HCT116 (cell line): Measurements from ENCODE around the gene GALNT15. TPM values are rescaled to one million over a fixed set of nuclear protein-coding genes. Genes with fewer than 3 reads are reported as not detected.

ENCODE experiments used
- ATAC-seq: fragments of 200-7000 bp; cut with Tn5 transposase; 2 replicates; pipeline ENCODE4 v1.9.1; 2020; ENCODE audit warnings: mild to moderate bottlenecking, moderate library complexity
- BruUV-seq: library from RNA; stranded (reverse); fragments of 400-500 nt; replicated peaks from 2 replicates; lab custom pipeline; 2021; lab: Mats Ljungman, UMichigan
- CTCF ChIA-PET: fragments of 300-600 bp; sonication (Branson Sonifier 250); formaldehyde crosslinking; loops from one replicate; lab custom pipeline; 2021; ENCODE audit warnings: antibody characterized with exemption; lab: Charles Lee
- POLR2A ChIA-PET: fragments of 300-600, 350-600 bp; sonication (Branson Sonifier 250); formaldehyde crosslinking; loops from one replicate; lab custom pipeline; 2021; ENCODE audit warnings: antibody characterized with exemption; lab: Charles Lee
- RAD21 ChIA-PET, 2 experiments: fragments of 300-600 bp; sonication (Branson Sonifier 250); formaldehyde crosslinking; loops; one replicate each; lab custom pipeline; 2023; ENCODE audit warnings: low total read pairs in 2 of 2; ENCODE audit not compliant: uncharacterized antibody in 2 of 2, unreplicated experiment in 2 of 2, low non-redundant PET in 1 of 2; lab: Charles Lee
- DNase-seq: peaks from one replicate; pipeline ENCODE4 v3.0.0-alpha.2; 2010; ENCODE audit warnings: low read depth, low spot score
- H2AFZ ChIP-seq: fragments of 200-600 bp; shearing (Covaris generic), sonication (generic); 2 replicates; pipeline ENCODE4 v1.6.1; 2017; ENCODE audit warnings: low read depth, mixed run types, mixed read lengths, antibody characterized with exemption, low read length; ENCODE audit not compliant: poor library complexity, severe bottlenecking
- H3K27ac ChIP-seq: 2 replicates; pipeline ENCODE4 v1.5.1; 2012; ENCODE audit warnings: low read depth, low read length
- H3K27me3 ChIP-seq: fragments of 200-600 bp; sonication (generic); 2 replicates; pipeline ENCODE4 v1.6.1; 2016; ENCODE audit warnings: mixed run types, low read length, mixed read lengths; ENCODE audit not compliant: insufficient read depth
- H3K36me3 ChIP-seq, 2 experiments: fragments of 200-500 bp in 1 of 2; fragments of 200-600 bp in 1 of 2; sonication (Bioruptor generic) in 1 of 2; sonication (generic) in 1 of 2; 2 replicates each; pipeline versions ENCODE4 v1.5.1 to v1.6.1; 2014 to 2016; ENCODE audit warnings: low read length in 2 of 2, inconsistent platforms in 1 of 2, mixed read lengths in 1 of 2, mixed run types in 1 of 2; ENCODE audit not compliant: insufficient read depth in 2 of 2, control insufficient read depth in 1 of 2
- H3K4me1 ChIP-seq, 2 experiments: fragments of 200-600 bp in 1 of 2; sonication (generic) in 1 of 2; 2 replicates each; pipeline versions ENCODE4 v1.5.1 to v1.6.1; 2012 to 2017; ENCODE audit warnings: low read length in 2 of 2, inconsistent platforms in 1 of 2, mild to moderate bottlenecking in 1 of 2, mixed read lengths in 1 of 2, mixed run types in 1 of 2, moderate library complexity in 1 of 2; ENCODE audit not compliant: insufficient read depth in 2 of 2, control insufficient read depth in 1 of 2
- H3K4me2 ChIP-seq: fragments of 200-600 bp; sonication (generic); 2 replicates; pipeline ENCODE4 v1.6.1; 2017; ENCODE audit warnings: mixed run types, low read length, mixed read lengths
- H3K4me3 ChIP-seq, 2 experiments: fragments of 200-600 bp in 1 of 2; sonication (generic) in 1 of 2; replicated peaks in 1 of 2; 2 replicates each; pipeline ENCODE4 v1.5.1; 2011 to 2016; ENCODE audit warnings: low read length in 2 of 2, control low read depth in 1 of 2, low read depth in 1 of 2, mild to moderate bottlenecking in 1 of 2, mixed read lengths in 1 of 2, mixed run types in 1 of 2
- H3K79me2 ChIP-seq: fragments of 200-600 bp; sonication (generic); 2 replicates; pipeline ENCODE4 v1.6.1; 2017; ENCODE audit warnings: mild to moderate bottlenecking, mixed run types, low read length, moderate library complexity, mixed read lengths; ENCODE audit not compliant: insufficient read depth
- H3K9ac ChIP-seq: fragments of 200-600 bp; sonication (generic); 2 replicates; pipeline ENCODE4 v1.6.1; 2016; ENCODE audit warnings: low read length, mixed read lengths
- H3K9me2 ChIP-seq: fragments of 200-600 bp; sonication (generic), shearing (Covaris generic); 2 replicates; pipeline ENCODE4 v1.6.1; 2017; ENCODE audit warnings: mixed run types, mild to moderate bottlenecking, moderate library complexity; ENCODE audit not compliant: insufficient read depth
- H3K9me3 ChIP-seq, 2 experiments: fragments of 200-500 bp in 1 of 2; fragments of 200-600 bp in 1 of 2; sonication (Bioruptor generic) in 1 of 2; sonication (generic) in 1 of 2; 2 replicates each; pipeline ENCODE4 v1.6.1; 2014 to 2017; ENCODE audit warnings: low read length in 2 of 2, mixed read lengths in 2 of 2, inconsistent platforms in 1 of 2, low read depth in 1 of 2, mild to moderate bottlenecking in 1 of 2, mixed run types in 1 of 2, moderate library complexity in 1 of 2; ENCODE audit not compliant: control insufficient read depth in 1 of 2, insufficient read depth in 1 of 2
- H4K20me1 ChIP-seq: fragments of 200-600 bp; sonication (generic), shearing (Covaris generic); 2 replicates; pipeline ENCODE4 v1.6.1; 2017; ENCODE audit warnings: mixed run types, mild to moderate bottlenecking, moderate library complexity; ENCODE audit not compliant: insufficient read depth
- CBX3 ChIP-seq: IDR thresholded peaks from 2 replicates; pipeline ENCODE4 v1.6.1; 2012; ENCODE audit warnings: low read depth
- CEBPB ChIP-seq: IDR thresholded peaks from 2 replicates; pipeline ENCODE4 v1.6.1; 2012; ENCODE audit warnings: low read depth
- EGR1 ChIP-seq: IDR thresholded peaks from 2 replicates; pipeline ENCODE4 v1.6.1; 2012; ENCODE audit warnings: low read depth
- ELF1 ChIP-seq: IDR thresholded peaks from 2 replicates; pipeline ENCODE4 v1.6.1; 2012; ENCODE audit warnings: low read depth, borderline replicate concordance
- EZH2phosphoT487 ChIP-seq: fragments of 200-600 bp; IDR thresholded peaks from 2 replicates; pipeline ENCODE4 v1.6.1; 2018; ENCODE audit warnings: antibody characterized with exemption, borderline replicate concordance
- FOSL1 ChIP-seq: IDR thresholded peaks from 2 replicates; pipeline ENCODE4 v1.6.1; 2012; ENCODE audit warnings: low read depth
- JUND ChIP-seq: IDR thresholded peaks from 2 replicates; pipeline ENCODE4 v1.6.1; 2012
- RAD21 ChIP-seq: IDR thresholded peaks from 2 replicates; pipeline ENCODE4 v1.6.1; 2012; ENCODE audit warnings: low read depth, mild to moderate bottlenecking
- SIN3A ChIP-seq: IDR thresholded peaks from 2 replicates; pipeline ENCODE4 v1.6.1; 2012; ENCODE audit warnings: low read depth
- SP1 ChIP-seq: IDR thresholded peaks from 2 replicates; pipeline ENCODE4 v1.6.1; 2012; ENCODE audit warnings: low read depth
- SRF ChIP-seq: IDR thresholded peaks from 2 replicates; pipeline ENCODE4 v1.6.1; 2012; ENCODE audit warnings: low read depth
- YY1 ChIP-seq: IDR thresholded peaks from 2 replicates; pipeline ENCODE4 v1.6.1; 2011; ENCODE audit warnings: low read length, low read depth, moderate library complexity, mild to moderate bottlenecking; ENCODE audit not compliant: insufficient replicate concordance; ENCODE audit errors: extremely low read depth
- ZFX ChIP-seq: fragments of 450-650 bp; IDR thresholded peaks from 2 replicates; pipeline ENCODE4 v1.6.1; 2017
- ZNF274 ChIP-seq: fragments of 200-500 bp; sonication (Bioruptor generic); IDR thresholded peaks from 2 replicates; pipeline ENCODE4 v1.6.1; 2014; ENCODE audit warnings: mild to moderate bottlenecking, low read depth, low read length, inconsistent platforms
- intact Hi-C: fragments of 100-400 bp; cut with micrococcal nuclease; formaldehyde crosslinking; loops from 2 replicates; pipeline ENCODE4 v1.10.0; 2022
- total RNA-seq: library from RNA; stranded (reverse); gene quantifications from one replicate; pipeline ENCODE4 v1.2.1, GENCODE V29; 2021; ENCODE audit not compliant: unreplicated experiment
- TF ChIP-seq, protein P1 (sequence below), 3 experiments: fragments of 200-600 bp in 1 of 3; sonication (generic) in 1 of 3; IDR thresholded peaks in 2 of 3; conservative IDR thresholded peaks in 1 of 3; 2 replicates each; pipeline ENCODE4 v1.5.1; 2012 to 2017; ENCODE audit warnings: low read depth in 2 of 3, low read length in 2 of 3, antibody characterized with exemption in 1 of 3, borderline replicate concordance in 1 of 3, control low read depth in 1 of 3, mild to moderate bottlenecking in 1 of 3, mixed read lengths in 1 of 3, mixed run types in 1 of 3, moderate library complexity in 1 of 3; ENCODE audit not compliant: insufficient read depth in 1 of 3
- TF ChIP-seq, protein P2 (sequence below): IDR thresholded peaks from 2 replicates; pipeline ENCODE4 v1.6.1; 2012; ENCODE audit warnings: low read depth

The GALNT15 gene
- total RNA-seq, 1 experiment from 2014 or later = 0.05 TPM

DNA sequence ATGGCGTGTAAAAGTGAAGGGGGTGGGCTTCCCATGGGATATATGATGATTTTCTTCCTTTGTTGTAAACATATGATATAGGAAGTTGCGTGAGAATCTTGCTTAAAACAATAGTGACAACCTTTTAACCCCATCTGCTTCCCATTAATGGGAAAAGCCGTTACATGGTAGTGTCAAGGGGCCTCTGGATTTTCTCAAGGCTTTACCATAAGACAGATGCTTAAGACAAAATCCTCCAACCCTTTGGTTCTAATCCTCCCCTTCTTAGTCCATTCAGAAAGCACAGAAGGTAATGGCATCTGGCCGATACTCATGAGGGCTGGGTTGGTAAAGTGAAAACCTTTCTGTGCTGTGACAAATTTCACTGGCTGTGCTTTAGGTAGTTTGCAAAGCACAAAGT lies 65.3 kb downstream of the GALNT15 start:
- no peaks in the 10 kb centered on the region for H3K79me2 ChIP-seq
- ChIA-PET CTCF (no interaction called here), POLR2A (no interaction called here)
- no peak overlapping the region for H3K9ac ChIP-seq
- no peak overlapping the region for H3K4me3 ChIP-seq
- no peak for DNase-seq
- H3K27me3 ChIP-seq = no peaks in the 10 kb centered on the region
- no peak overlapping the region for H3K4me2 ChIP-seq
- TF ChIP-seq ZNF274 (no peak), FOSL1 (no peak), ZFX (no peak), CBX3 (no peak), SIN3A (no peak)
- TF ChIP-seq, protein P1, sequence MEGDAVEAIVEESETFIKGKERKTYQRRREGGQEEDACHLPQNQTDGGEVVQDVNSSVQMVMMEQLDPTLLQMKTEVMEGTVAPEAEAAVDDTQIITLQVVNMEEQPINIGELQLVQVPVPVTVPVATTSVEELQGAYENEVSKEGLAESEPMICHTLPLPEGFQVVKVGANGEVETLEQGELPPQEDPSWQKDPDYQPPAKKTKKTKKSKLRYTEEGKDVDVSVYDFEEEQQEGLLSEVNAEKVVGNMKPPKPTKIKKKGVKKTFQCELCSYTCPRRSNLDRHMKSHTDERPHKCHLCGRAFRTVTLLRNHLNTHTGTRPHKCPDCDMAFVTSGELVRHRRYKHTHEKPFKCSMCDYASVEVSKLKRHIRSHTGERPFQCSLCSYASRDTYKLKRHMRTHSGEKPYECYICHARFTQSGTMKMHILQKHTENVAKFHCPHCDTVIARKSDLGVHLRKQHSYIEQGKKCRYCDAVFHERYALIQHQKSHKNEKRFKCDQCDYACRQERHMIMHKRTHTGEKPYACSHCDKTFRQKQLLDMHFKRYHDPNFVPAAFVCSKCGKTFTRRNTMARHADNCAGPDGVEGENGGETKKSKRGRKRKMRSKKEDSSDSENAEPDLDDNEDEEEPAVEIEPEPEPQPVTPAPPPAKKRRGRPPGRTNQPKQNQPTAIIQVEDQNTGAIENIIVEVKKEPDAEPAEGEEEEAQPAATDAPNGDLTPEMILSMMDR (IDR thresholded peaks at IDR 0.05 in 2 of 3, conservative IDR thresholded peaks at IDR 0.05 in 1 of 3; ENCODE audit: borderline replicate concordance in 1 of 3, insufficient read depth in 1 of 3, low read depth in 2 of 3, low read length in 2 of 3) = no peak
- TF ChIP-seq, all 23 proteins: peak for 0
- intact Hi-C loops = no loop called here
- RAD21 ChIA-PET = no interaction called here
- no peak for ATAC-seq
- no TSS peak for BruUV-seq
- no peaks in the 10 kb centered on the region for H3K9me3 ChIP-seq
- no peaks in the 10 kb centered on the region for H4K20me1 ChIP-seq
- no peak overlapping the region for H2AFZ ChIP-seq
- no peak overlapping the region for H3K27ac ChIP-seq
- no peaks in the 10 kb centered on the region for H3K9me2 ChIP-seq
- no peaks in the 10 kb centered on the region for H3K36me3 ChIP-seq
- peaks cover 0 to 16% of the 10 kb centered on the region in 2 experiments; a peak in 2 of 4 replicates for H3K4me1 ChIP-seq

DNA sequence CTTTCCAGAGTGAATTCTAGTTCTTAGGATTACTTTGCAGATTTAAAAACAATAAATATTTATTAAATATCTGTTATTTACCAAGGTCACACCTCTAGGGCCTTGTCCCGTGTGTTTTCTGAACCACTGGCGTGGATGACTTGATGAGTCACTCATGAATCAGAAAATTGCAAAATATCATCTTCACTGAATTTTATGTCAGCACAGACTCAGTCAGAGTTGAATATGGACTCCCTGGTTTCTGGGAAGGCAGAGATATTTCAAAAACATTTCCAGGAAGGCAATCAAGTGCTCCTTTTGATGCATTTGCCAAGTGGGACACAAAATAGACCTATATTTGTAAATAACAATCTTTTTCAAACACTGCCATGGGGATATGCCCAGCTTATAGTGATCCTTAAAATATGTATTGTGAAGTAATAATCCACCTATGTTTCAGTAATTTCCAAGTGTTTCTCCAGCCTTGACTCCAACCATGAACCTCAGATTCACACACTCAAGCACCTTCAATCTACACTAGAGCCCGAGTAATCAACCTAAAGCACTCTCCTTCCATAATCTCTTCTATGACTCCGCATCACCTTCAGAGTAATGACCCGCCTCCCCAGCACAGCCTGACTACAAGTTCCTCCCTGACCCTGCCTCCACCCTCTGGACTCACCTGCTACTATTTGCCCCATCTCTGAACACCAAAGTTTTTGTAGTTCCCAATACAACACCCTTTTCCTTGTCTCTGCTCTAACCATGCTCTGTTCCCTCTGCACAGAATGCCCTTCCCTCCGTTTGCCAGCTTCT lies 65.9 kb downstream of the GALNT15 start:
- BruUV-seq = no TSS peak
- Histone ChIP-seq H3K9ac (no peak overlapping the region), H3K4me3 (no peak overlapping the region), H3K27ac (no peak overlapping the region), H3K79me2 (no peaks in the 10 kb centered on the region), H3K9me2 (no peaks in the 10 kb centered on the region), H3K4me2 (peak overlapping the region; percentile 32; the same call in 1 of the 2 replicates), H3K9me3 (no peaks in the 10 kb centered on the region), H3K27me3 (no peaks in the 10 kb centered on the region), H4K20me1 (no peaks in the 10 kb centered on the region), H3K36me3 (no peaks in the 10 kb centered on the region), H3K4me1 (peaks cover 0 to 16% of the 10 kb centered on the region in 2 experiments; a peak in 2 of 4 replicates), H2AFZ (no peak overlapping the region)
- no peak for ATAC-seq
- DNase-seq = no peak
- ChIA-PET RAD21 (no interaction called here), POLR2A (no interaction called here), CTCF (no interaction called here)
- intact Hi-C loops = no loop called here
- TF ChIP-seq CEBPB (peak; percentile 92), ZFX (no peak), JUND (peak; percentile 55), FOSL1 (peak; percentile 84), SRF (no peak), ELF1 (no peak), EGR1 (no peak), RAD21 (no peak), EZH2phosphoT487 (no peak), YY1 (no peak), SP1 (no peak)
- TF ChIP-seq, protein P2, sequence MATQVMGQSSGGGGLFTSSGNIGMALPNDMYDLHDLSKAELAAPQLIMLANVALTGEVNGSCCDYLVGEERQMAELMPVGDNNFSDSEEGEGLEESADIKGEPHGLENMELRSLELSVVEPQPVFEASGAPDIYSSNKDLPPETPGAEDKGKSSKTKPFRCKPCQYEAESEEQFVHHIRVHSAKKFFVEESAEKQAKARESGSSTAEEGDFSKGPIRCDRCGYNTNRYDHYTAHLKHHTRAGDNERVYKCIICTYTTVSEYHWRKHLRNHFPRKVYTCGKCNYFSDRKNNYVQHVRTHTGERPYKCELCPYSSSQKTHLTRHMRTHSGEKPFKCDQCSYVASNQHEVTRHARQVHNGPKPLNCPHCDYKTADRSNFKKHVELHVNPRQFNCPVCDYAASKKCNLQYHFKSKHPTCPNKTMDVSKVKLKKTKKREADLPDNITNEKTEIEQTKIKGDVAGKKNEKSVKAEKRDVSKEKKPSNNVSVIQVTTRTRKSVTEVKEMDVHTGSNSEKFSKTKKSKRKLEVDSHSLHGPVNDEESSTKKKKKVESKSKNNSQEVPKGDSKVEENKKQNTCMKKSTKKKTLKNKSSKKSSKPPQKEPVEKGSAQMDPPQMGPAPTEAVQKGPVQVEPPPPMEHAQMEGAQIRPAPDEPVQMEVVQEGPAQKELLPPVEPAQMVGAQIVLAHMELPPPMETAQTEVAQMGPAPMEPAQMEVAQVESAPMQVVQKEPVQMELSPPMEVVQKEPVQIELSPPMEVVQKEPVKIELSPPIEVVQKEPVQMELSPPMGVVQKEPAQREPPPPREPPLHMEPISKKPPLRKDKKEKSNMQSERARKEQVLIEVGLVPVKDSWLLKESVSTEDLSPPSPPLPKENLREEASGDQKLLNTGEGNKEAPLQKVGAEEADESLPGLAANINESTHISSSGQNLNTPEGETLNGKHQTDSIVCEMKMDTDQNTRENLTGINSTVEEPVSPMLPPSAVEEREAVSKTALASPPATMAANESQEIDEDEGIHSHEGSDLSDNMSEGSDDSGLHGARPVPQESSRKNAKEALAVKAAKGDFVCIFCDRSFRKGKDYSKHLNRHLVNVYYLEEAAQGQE = no peak
